Stimulated activated CD8-positive, alpha-beta memory T cell treated with anti-CD3 and anti-CD28 coated beads, Interleukin-7, amount 100 ng/mL, for 24 hours (primary cell): ENCODE measurements around the gene MIXL1.
"Not testable (repeated sequence)": the region's sequence is repeated elsewhere in the genome, so short reads cannot be mapped to it uniquely, and the experiment has no call there.

Experiments used
- DNase-seq: peaks from one replicate; pipeline ENCODE4 v3.0.0-alpha.2; 2020; ENCODE audit warnings: low read depth

MIXL1 gene

DNA sequence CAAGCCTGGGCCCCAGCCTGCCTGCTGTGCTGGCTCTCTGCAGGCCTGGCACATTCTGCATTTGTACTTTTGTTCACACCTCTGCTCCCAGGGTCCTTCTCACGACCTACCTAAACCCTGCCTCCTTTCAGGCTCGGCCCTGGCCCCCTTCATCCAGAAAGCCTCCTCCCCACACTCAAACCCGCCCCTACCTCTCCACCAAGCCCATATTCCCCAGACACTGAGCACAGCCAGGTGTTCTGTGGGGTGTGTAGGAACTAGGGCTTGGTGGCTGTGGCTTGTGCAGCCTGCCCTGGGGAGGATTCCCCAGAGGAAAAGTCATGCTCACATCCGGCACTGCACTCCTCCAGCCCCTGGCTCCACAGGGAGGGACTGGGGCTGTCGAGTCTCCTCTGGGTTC is 8.2 kb upstream of the MIXL1 start:
- no peak for DNase-seq

GRCh38 chr1:226216056-226216455 is 7.4 kb upstream of the MIXL1 start:
- DNase-seq = no peak

- no peak for DNase-seq
Observed at GRCh38 chr1:226217273-226217672, 6.2 kb upstream of the MIXL1 start.

GRCh38 chr1:226220473-226221189 is 2.8 kb upstream of the MIXL1 start:
- no peak for DNase-seq

GRCh38 chr1:226222686-226223085 is 778 bp upstream of the MIXL1 start:
- DNase-seq = no peak

DNA sequence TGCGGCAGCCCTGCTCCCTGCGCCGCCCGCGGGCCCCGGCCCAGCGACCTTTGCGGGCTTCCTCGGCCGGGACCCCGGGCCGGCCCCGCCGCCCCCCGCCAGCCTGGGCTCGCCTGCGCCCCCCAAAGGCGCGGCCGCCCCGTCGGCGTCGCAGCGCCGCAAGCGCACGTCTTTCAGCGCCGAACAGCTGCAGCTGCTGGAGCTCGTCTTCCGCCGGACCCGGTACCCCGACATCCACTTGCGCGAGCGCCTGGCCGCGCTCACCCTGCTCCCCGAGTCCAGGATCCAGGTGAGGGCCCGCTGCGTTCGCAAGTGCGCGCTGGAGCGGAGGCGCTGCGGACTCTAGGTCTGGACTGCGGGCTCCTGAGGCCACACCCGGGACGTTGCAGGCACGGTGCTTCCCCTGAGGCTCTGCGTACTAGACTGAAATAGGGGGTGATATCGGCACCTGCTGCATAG is 351 bp downstream of the MIXL1 start:
- DNase-seq = no peak

- no peak for DNase-seq
Observed at GRCh38 chr1:226226601-226227000, 3.1 kb downstream of the MIXL1 start.

DNA sequence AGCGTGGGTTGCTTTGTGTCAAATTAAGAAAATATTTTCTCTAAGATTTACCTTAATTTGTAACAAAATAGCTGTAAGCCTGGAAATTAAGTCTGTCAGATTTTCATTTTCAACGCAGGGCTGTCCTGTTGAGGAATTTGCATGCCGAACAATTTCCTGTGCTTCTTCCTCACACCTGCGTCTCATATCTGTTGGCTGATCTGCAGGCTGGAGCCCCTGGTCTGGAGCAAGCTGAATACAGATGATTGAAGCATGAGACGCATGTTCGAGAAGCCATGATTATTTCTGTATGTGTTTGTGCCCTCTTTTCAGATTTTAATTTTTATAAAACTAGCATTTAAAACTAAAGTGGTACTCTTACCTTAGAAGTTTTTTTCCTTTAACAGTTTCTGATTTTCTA is 9.8 kb downstream of the MIXL1 start:
- DNase-seq = no peak

- DNase-seq = no peak
Observed at GRCh38 chr1:226233806-226234205, 10.3 kb downstream of the MIXL1 start.

GRCh38 chr1:226236826-226237225 is 13.4 kb downstream of the MIXL1 start:
- DNase-seq = no peak

GRCh38 chr1:226239421-226239820 is 16.0 kb downstream of the MIXL1 start:
- DNase-seq = no peak

DNA sequence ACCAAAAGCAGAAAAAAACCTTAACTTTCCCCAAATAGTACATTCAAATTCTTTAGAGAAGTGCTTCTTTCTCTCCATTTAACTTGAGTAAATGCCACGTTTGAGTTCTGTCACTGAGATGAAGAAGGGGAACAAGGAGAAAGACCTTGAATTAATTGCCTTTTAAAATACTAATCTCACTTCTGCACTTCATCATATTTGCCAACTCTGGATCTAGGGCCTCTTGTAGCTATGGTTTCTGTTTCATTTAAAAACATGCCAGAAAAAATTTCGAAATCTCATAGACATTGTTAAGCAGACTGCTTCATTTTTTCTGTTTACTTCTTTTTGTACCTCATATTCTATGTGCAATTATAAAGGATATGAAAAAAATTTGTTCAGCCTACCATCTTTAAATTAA is 24.6 kb downstream of the MIXL1 start:
- DNase-seq = no peak

GRCh38 chr1:226248796-226249195 is 25.3 kb downstream of the MIXL1 start:
- DNase-seq = no peak

GRCh38 chr1:226250511-226250910 is 27.0 kb downstream of the MIXL1 start:
- no peak for DNase-seq

- DNase-seq = not testable (repeated sequence)
Observed at GRCh38 chr1:226252841-226253240, 29.4 kb downstream of the MIXL1 start.

DNA sequence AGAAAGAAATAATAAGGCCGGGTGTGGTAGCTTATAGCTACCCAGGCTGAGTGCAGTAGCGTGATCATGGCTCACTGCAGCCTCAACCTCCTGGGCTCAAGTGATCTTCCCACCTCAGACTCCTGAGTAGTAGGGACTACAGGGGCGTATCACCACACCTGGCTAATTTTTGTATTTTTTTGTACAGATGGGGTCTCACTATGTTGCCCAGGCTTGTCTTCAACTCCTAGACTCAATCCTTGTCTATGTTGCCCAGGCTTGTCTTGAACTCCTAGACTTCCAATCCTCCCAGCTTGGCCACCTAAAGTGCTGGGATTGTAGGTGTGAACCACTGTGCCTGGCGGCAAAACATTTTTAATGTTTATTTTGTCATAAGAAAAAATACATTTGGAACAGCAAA is 30.5 kb downstream of the MIXL1 start:
- DNase-seq = no peak

DNA sequence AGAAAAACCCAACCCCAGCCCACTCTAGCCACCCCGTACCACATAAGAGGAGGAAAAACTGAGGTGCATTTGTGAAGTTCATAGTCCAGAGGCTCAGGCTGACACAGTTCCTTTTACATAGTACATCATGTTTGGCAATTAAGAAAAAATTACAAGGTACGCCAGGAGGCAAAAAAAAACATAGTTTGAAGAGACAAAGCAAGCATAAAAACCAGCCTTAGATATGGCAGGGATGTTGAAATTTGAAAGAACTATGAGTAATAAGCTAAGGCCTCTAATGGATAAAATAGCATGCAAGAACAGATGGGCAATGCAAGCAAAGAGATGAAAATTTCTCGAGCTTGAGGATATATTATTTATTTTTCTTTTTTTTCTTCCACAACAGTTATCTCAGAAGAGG is 31.9 kb downstream of the MIXL1 start:
- no peak for DNase-seq

DNA sequence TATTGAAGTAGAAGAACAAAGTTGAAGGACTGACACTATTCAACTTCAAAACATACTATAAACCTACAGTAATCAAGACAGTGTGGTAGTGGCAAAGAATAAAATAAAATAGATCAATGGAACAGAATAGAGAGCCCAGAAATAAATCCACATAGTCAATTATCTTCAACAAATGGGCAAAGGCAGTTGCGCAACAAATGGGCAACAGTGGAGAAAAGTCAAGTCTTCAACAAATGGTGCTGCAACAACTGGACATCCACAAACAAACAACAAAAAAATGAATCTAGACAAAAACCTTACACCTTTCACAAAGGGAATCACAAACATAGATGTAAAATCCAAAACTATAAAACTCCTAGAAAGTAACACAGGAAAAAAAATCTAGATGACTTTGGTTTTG is 38.4 kb downstream of the MIXL1 start:
- no peak for DNase-seq

GRCh38 chr1:226268421-226269124 is 45.1 kb downstream of the MIXL1 start:
- no peak for DNase-seq

GRCh38 chr1:226272233-226272902 is 48.9 kb downstream of the MIXL1 start:
- DNase-seq = not testable (repeated sequence)

- DNase-seq = no peak
Observed at GRCh38 chr1:226274138-226274537, 50.7 kb downstream of the MIXL1 start.

DNA sequence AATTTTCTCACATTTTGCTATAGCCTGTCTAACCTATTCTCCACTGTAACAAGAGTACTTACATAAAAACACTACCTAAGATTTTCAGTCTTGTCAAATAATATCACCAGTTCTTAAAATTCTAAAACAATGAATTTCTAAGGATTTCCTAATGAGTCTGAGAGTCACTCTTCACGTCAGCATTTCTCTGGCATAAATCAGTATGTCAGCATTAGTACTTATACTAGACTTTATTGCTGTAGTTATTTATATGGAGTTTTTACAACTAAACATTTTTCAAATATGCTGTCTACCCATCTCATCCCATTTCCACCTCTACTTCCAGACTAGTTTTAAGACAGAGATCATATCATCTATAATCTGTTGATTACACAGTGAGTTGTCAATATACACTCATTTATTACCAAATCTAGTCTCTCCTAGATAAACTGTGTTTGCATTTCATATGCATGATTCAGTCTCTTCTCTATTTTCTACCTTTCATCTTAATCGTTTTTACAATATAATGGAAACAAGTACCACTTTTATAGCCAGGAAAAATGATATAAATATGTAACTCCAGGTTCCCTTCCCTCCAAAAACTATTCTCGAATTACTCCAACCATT is 52.7 kb downstream of the MIXL1 start:
- no peak for DNase-seq
